Right atrium auricular region (tissue), 2 donors: ENCODE results near the gene TMEM94. TPM values are rescaled to one million over a fixed set of nuclear protein-coding genes. Genes with fewer than 3 reads are reported as not detected.

ENCODE experiments used
- DNase-seq: peaks from one replicate; pipeline ENCODE4 v3.0.0-alpha.2; 2019; ENCODE audit warnings: low spot score
- H3K27ac ChIP-seq, 2 donors: fragments of 200-600 bp; sonication (generic); 1 replicate in 1 of 2; 2 replicates in 1 of 2; pipeline ENCODE4 v1.5.1; 2016 to 2019
- H3K27me3 ChIP-seq, 2 donors: fragments of 200-600 bp; sonication (generic); one replicate each; pipeline versions ENCODE4 v1.5.1 to v1.6.0; 2017 to 2019
- H3K36me3 ChIP-seq: fragments of 200-600 bp; sonication (generic); one replicate; pipeline ENCODE4 v1.5.1; 2016
- H3K4me1 ChIP-seq, 2 donors: fragments of 200-600 bp; sonication (generic); one replicate each; pipeline versions ENCODE4 v1.5.1 to v1.6.0; 2017 to 2019
- H3K4me3 ChIP-seq, 2 donors: fragments of 200-600 bp; sonication (generic); 1 replicate in 1 of 2; 2 replicates in 1 of 2; pipeline ENCODE4 v1.5.1; 2017 to 2019; ENCODE audit warnings: mild to moderate bottlenecking in 1 of 2, moderate library complexity in 1 of 2
- H3K9me3 ChIP-seq, 2 donors: fragments of 200-600 bp; sonication (generic); one replicate each; pipeline ENCODE4 v1.5.1; 2019
- total RNA-seq, 2 donors: library from RNA; depleted of rRNA; stranded (reverse); fragments of >200 nt; gene quantifications; one replicate each; pipeline ENCODE4 v1.1.0, GENCODE V29; 2016
- TF ChIP-seq, protein P1 (sequence below), 2 donors: fragments of 200-600 bp; sonication (generic); IDR thresholded peaks; one replicate each; pipeline ENCODE4 v1.5.1; 2019; ENCODE audit warnings: antibody characterized with exemption in 2 of 2

The TMEM94 gene
- total RNA-seq, 2 donors from 2014 or later, result 56.3 to 61.6 TPM

DNA sequence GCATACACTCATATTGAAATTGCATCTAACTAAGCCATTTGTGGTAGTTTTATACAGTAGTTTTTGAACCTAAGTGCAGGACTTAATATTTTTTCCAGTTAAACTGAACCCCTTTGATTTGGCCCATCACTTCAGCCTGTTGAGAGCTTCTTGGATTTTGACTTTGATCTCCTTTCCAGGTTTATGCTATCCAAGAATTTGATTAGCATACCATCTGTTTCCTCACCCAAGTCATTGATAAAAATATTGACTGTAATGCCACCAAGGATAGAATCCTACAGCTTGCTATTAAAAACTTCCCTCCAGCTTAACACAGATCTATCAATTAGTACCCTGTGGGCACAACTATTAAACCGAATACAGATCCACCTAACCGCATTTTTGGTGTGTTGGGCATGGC is 7.2 kb downstream of the TMEM94 start:
- no peaks in the 10 kb centered on the region for H3K36me3 ChIP-seq
- H3K27ac ChIP-seq, result no peak overlapping the region
- H3K4me1 ChIP-seq, result peaks cover 0 to 27% of the 10 kb centered on the region in 2 donors
- TF ChIP-seq, protein P1, sequence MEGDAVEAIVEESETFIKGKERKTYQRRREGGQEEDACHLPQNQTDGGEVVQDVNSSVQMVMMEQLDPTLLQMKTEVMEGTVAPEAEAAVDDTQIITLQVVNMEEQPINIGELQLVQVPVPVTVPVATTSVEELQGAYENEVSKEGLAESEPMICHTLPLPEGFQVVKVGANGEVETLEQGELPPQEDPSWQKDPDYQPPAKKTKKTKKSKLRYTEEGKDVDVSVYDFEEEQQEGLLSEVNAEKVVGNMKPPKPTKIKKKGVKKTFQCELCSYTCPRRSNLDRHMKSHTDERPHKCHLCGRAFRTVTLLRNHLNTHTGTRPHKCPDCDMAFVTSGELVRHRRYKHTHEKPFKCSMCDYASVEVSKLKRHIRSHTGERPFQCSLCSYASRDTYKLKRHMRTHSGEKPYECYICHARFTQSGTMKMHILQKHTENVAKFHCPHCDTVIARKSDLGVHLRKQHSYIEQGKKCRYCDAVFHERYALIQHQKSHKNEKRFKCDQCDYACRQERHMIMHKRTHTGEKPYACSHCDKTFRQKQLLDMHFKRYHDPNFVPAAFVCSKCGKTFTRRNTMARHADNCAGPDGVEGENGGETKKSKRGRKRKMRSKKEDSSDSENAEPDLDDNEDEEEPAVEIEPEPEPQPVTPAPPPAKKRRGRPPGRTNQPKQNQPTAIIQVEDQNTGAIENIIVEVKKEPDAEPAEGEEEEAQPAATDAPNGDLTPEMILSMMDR (IDR thresholded peaks at IDR 0.05), result no peak
- H3K9me3 ChIP-seq, result no peaks in the 10 kb centered on the region
- H3K27me3 ChIP-seq, result no peaks in the 10 kb centered on the region
- DNase-seq, result no peak
- H3K4me3 ChIP-seq, result no peak overlapping the region

DNA sequence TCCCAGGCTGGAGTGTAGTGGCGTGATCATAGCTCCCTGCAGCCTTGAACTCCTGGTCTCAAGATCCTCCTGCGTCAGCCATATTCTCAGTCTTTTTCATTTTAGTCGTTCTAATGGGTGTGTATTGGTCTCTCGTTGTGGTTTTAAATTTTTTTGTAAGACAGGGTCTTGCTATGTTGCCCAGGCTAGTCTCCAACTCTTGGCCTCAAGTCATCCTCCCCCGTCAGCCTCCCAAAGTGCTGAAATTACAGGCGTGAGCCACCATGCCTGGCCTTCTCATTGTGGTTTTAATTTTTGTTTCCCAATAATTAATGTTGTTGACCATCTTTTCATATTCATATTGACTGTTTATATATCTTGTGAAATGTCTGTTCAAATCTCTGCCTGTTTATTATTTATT is 8.6 kb downstream of the TMEM94 start:
- H3K27ac ChIP-seq, result no peak overlapping the region
- no peaks in the 10 kb centered on the region for H3K36me3 ChIP-seq
- no peak for DNase-seq
- no peak overlapping the region for H3K4me3 ChIP-seq
- TF ChIP-seq, protein P1 (IDR thresholded peaks at IDR 0.05), result no peak
- H3K4me1 ChIP-seq, result peaks cover 0 to 21% of the 10 kb centered on the region in 2 donors
- no peaks in the 10 kb centered on the region for H3K9me3 ChIP-seq
- no peaks in the 10 kb centered on the region for H3K27me3 ChIP-seq

DNA sequence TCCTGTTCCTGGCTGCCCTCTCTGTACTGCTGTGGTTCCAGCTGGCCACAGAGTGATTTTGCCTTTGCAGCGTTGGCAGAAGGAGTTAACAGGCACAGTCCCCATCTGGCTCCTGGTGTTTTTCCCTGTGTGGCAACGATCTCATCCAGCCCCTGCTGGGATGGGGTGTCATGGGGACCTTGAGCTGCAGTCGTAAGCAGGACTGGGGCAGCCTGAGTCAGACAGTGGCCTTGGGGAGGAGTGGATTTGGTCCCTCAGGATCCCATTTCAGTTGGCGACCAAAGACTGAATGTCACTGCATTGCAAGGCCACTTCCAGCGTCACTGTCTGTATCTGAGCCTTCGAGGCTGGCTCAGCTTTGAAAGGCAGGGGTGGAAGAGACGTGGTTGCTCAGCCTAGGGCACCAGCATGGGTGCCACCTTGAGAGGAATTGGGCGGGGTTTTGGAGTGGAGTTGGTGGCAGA is 11.9 kb downstream of the TMEM94 start:
- Histone ChIP-seq H3K36me3 (peaks cover 9% of the 10 kb centered on the region), H3K4me1 (peaks cover 0 to 22% of the 10 kb centered on the region in 2 donors), H3K27me3 (no peaks in the 10 kb centered on the region), H3K9me3 (no peaks in the 10 kb centered on the region), H3K4me3 (no peak overlapping the region), H3K27ac (peak overlapping the region in 1 of 2 donors; percentile 41)
- TF ChIP-seq, protein P1 (IDR thresholded peaks at IDR 0.05), result no peak
- DNase-seq, result no peak

DNA sequence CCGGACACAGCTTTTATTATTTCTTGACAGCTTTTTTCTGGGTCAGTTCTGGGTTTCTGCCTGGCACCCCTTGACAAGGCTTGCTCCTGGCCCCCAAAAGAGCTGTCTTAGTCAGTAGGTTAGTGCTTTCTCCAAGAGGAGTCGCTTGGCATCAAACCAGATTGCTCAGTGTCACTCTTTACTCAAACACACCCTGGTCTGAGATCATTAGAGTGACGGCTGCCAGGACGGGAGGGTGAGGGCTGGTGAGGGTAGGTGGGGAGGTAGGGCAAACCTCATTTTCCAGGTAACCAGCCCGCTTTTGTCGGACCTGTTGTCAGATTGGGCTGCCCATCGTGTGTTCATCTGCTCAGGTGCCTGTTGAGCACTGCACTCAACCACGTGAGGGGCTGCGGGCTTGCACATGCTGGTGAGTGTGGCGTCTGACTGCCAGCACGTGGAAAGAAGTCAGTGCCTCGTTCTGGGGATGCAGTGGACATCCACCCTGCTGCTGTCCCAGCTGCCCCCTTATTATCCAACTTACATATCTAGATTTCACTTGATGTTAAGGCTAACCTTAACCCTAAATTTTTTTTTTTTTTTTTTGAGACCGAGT is 12.4 kb downstream of the TMEM94 start:
- no peak for DNase-seq
- H3K4me1 ChIP-seq, result peaks cover 0 to 26% of the 10 kb centered on the region in 2 donors
- no peaks in the 10 kb centered on the region for H3K9me3 ChIP-seq
- H3K36me3 ChIP-seq, result peaks cover 9% of the 10 kb centered on the region
- H3K4me3 ChIP-seq, result no peak overlapping the region
- peak overlapping the region in 1 of 2 donors; percentile 41 for H3K27ac ChIP-seq
- H3K27me3 ChIP-seq, result no peaks in the 10 kb centered on the region
- TF ChIP-seq, protein P1 (IDR thresholded peaks at IDR 0.05), result no peak

DNA sequence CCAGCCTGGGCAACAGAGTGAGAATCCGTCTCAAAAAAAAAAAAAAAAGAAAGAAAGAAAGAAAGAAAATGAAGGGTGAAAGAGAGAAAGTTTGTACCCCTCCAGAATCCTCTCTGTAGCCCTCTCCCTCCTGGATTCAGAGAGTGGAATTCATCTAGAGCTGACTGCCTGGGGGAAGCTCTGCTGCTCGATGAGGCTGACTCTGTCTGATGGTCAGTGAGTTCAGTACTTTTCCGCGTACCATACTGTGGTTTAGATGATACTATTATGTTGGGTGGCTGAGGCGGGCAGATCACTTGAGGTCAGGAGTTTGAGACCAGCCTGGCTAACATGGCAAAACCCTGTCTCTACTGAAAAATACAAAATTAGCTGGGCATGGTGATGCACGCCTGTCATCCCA is 14.8 kb downstream of the TMEM94 start:
- TF ChIP-seq, protein P1 (IDR thresholded peaks at IDR 0.05), result no peak
- Histone ChIP-seq H3K4me3 (no peak overlapping the region), H3K27me3 (no peaks in the 10 kb centered on the region), H3K27ac (no peak overlapping the region), H3K36me3 (peaks cover 9% of the 10 kb centered on the region), H3K4me1 (peaks cover 0 to 43% of the 10 kb centered on the region in 2 donors), H3K9me3 (no peaks in the 10 kb centered on the region)
- no peak for DNase-seq

DNA sequence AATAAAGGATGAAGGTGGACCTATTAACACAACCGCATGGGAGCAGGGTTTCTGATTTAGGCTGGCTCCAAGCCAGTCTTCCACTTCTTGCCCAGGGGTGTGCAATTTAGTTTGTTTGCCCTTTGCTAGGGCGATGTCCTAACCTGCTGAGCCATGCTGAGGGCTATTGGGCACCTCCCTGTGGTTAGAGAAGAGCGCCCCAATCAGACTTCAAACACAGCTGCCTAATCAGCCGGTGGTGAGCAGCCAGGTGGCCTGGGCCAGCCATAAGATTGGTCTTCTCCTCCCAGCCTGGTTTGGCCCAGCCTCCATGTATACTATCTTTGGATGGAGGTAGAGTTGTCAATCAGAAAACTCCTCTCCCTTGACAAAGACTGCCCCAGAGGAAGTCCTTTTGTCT is 15.7 kb downstream of the TMEM94 start:
- Histone ChIP-seq H3K36me3 (peaks cover 9% of the 10 kb centered on the region), H3K9me3 (no peaks in the 10 kb centered on the region), H3K27ac (no peak overlapping the region), H3K27me3 (no peaks in the 10 kb centered on the region), H3K4me3 (no peak overlapping the region), H3K4me1 (peaks cover 0 to 52% of the 10 kb centered on the region in 2 donors)
- TF ChIP-seq, protein P1 (IDR thresholded peaks at IDR 0.05), result no peak
- DNase-seq, result no peak
